AG20443 (cell line): ENCODE data around the gene PARD3.

ENCODE experiments used
- DNase-seq: peaks from one replicate; pipeline ENCODE4 v3.0.0; 2012; ENCODE audit warnings: low spot score, mixed read lengths

The PARD3 gene

GRCh38 chr10:34824870-34825269, 9.8 kb upstream of the PARD3 start:
- no peak for DNase-seq

GRCh38 chr10:34821587-34822585, 6.8 kb upstream of the PARD3 start:
- no peak for DNase-seq

GRCh38 chr10:34817586-34817985, 2.5 kb upstream of the PARD3 start:
- no peak for DNase-seq

GRCh38 chr10:34817054-34817453, 2.0 kb upstream of the PARD3 start:
- no peak for DNase-seq

- peak; percentile 47 for DNase-seq
Measured at GRCh38 chr10:34816501-34817002, 1.5 kb upstream of the PARD3 start.

- DNase-seq = no peak
Measured at GRCh38 chr10:34816085-34816496, 995 bp upstream of the PARD3 start.

- DNase-seq = no peak
Measured at GRCh38 chr10:34814913-34815184, 247 bp downstream of the PARD3 start.

- DNase-seq = peak; percentile 66
Measured at GRCh38 chr10:34814223-34814912, 728 bp downstream of the PARD3 start.

- peak; percentile 62 for DNase-seq
Measured at GRCh38 chr10:34813626-34814222, 1.4 kb downstream of the PARD3 start.

GRCh38 chr10:34812771-34813170, 2.3 kb downstream of the PARD3 start:
- DNase-seq = no peak

GRCh38 chr10:34811968-34812514, 3.1 kb downstream of the PARD3 start:
- DNase-seq = no peak

GRCh38 chr10:34811126-34811967, 3.7 kb downstream of the PARD3 start:
- no peak for DNase-seq

- no peak for DNase-seq
Measured at GRCh38 chr10:34809796-34810195, 5.3 kb downstream of the PARD3 start.

GRCh38 chr10:34808801-34809745, 6.0 kb downstream of the PARD3 start:
- DNase-seq = peak; percentile 35

GRCh38 chr10:34808336-34808735, 6.8 kb downstream of the PARD3 start:
- no peak for DNase-seq

- DNase-seq = no peak
Measured at GRCh38 chr10:34804306-34804705, 10.8 kb downstream of the PARD3 start.

- no peak for DNase-seq
Measured at GRCh38 chr10:34802692-34803091, 12.4 kb downstream of the PARD3 start.

- no peak for DNase-seq
Measured at GRCh38 chr10:34801097-34801733, 13.9 kb downstream of the PARD3 start.

GRCh38 chr10:34800624-34801023, 14.5 kb downstream of the PARD3 start:
- no peak for DNase-seq

GRCh38 chr10:34798654-34799053, 16.4 kb downstream of the PARD3 start:
- DNase-seq = no peak
